IMR-90 (cell line): ENCODE measurements around the gene GNGT1. TPM values are rescaled to one million over a fixed set of nuclear protein-coding genes. Genes with fewer than 3 reads are reported as not detected.

Experiments used
- ATAC-seq: fragments of 200-7000 bp; cut with Tn5 transposase; 2 replicates; pipeline ENCODE4 v1.9.1; 2020; ENCODE audit warnings: low read depth, mild to moderate bottlenecking, moderate library complexity
- BruUV-seq: library from RNA; stranded (reverse); fragments of 400-500 nt; replicated peaks from 2 replicates; lab custom pipeline; 2021; lab: Mats Ljungman, UMichigan
- CTCF ChIA-PET: fragments of 300-600 bp; formaldehyde crosslinking; extraction: SDS; loops from one replicate; lab custom pipeline; 2021; ENCODE audit warnings: antibody characterized with exemption; lab: Yijun Ruan, JAX
- POLR2A ChIA-PET: fragments of 300-600 bp; sonication (Branson Sonifier 250); formaldehyde crosslinking; loops from one replicate; lab custom pipeline; 2022; ENCODE audit warnings: antibody characterized with exemption; ENCODE audit not compliant: unreplicated experiment; lab: Charles Lee
- DNase-seq: peaks from one replicate; pipeline ENCODE4 v3.0.0; 2013
- H2AFZ ChIP-seq: replicated peaks from 2 replicates; pipeline ENCODE3; 2013; ENCODE audit warnings: low read length, mild to moderate bottlenecking; ENCODE audit not compliant: poor library complexity
- H2AK5ac ChIP-seq: 2 replicates; pipeline ENCODE4 v1.6.1; 2013; ENCODE audit warnings: low read depth, low read length, inconsistent platforms
- H2AK9ac ChIP-seq: replicated peaks from 2 replicates; pipeline ENCODE3; 2013; ENCODE audit warnings: mild to moderate bottlenecking, low read depth, low read length, moderate library complexity; ENCODE audit not compliant: poor library complexity
- H2BK120ac ChIP-seq: 2 replicates; pipeline ENCODE4 v1.6.1; 2013; ENCODE audit warnings: low read depth, low read length, inconsistent platforms
- H2BK15ac ChIP-seq: 3 replicates; pipeline ENCODE4 v1.6.1; 2013; ENCODE audit warnings: low read depth, low read length, inconsistent platforms
- H2BK20ac ChIP-seq: 2 replicates; pipeline ENCODE4 v1.6.1; 2013; ENCODE audit warnings: low read depth, mild to moderate bottlenecking, inconsistent platforms, low read length, moderate library complexity
- H2BK5ac ChIP-seq: 2 replicates; pipeline ENCODE4 v1.6.1; 2013; ENCODE audit warnings: mild to moderate bottlenecking, low read depth, low read length, inconsistent platforms; ENCODE audit not compliant: poor library complexity, severe bottlenecking
- H3K14ac ChIP-seq: replicated peaks from 2 replicates; pipeline ENCODE4 v1.6.1; 2013; ENCODE audit warnings: low read depth, low read length, inconsistent platforms
- H3K18ac ChIP-seq: 2 replicates; pipeline ENCODE4 v1.6.1; 2013; ENCODE audit warnings: low read depth, low read length, control low read depth
- H3K23ac ChIP-seq: 2 replicates; pipeline ENCODE4 v1.6.1; 2013; ENCODE audit warnings: low read depth, low read length, inconsistent platforms
- H3K27ac ChIP-seq: 2 replicates; pipeline ENCODE4 v1.5.1; 2013; ENCODE audit warnings: mild to moderate bottlenecking, control low read depth, low read length; ENCODE audit not compliant: insufficient read depth
- H3K27me3 ChIP-seq: 2 replicates; pipeline ENCODE4 v1.6.1; 2013; ENCODE audit warnings: low read length; ENCODE audit not compliant: control insufficient read depth, insufficient read depth
- H3K36me3 ChIP-seq: 2 replicates; pipeline ENCODE4 v1.6.1; 2013; ENCODE audit warnings: low read length, mixed read lengths; ENCODE audit not compliant: control insufficient read depth, insufficient read depth
- H3K4ac ChIP-seq: 2 replicates; pipeline ENCODE4 v1.6.1; 2013; ENCODE audit warnings: low read depth, low read length, inconsistent platforms
- H3K4me1 ChIP-seq: 2 replicates; pipeline ENCODE4 v1.6.1; 2013; ENCODE audit warnings: low read length, mixed read lengths; ENCODE audit not compliant: control insufficient read depth, insufficient read depth
- H3K4me2 ChIP-seq: 2 replicates; pipeline ENCODE4 v1.6.1; 2013; ENCODE audit warnings: low read depth, mild to moderate bottlenecking, control low read depth, low read length, moderate library complexity
- H3K4me3 ChIP-seq: 2 replicates; pipeline ENCODE4 v1.5.1; 2013; ENCODE audit warnings: low read depth, mild to moderate bottlenecking, control low read depth, low read length, moderate library complexity; ENCODE audit not compliant: insufficient read depth
- H3K56ac ChIP-seq: 2 replicates; pipeline ENCODE4 v1.6.1; 2013; ENCODE audit warnings: low read length, inconsistent platforms; ENCODE audit not compliant: insufficient read depth; ENCODE audit errors: extremely low read depth
- H3K79me1 ChIP-seq, 2 experiments: 2 replicates each; pipeline ENCODE4 v1.6.1; 2013; ENCODE audit warnings: low read length in 2 of 2, inconsistent platforms in 1 of 2, low read depth in 1 of 2
- H3K9ac ChIP-seq: 2 replicates; pipeline ENCODE4 v1.6.1; 2013; ENCODE audit warnings: low read depth, low read length, control low read depth
- H3K9me1 ChIP-seq: 2 replicates; pipeline ENCODE4 v1.6.1; 2013; ENCODE audit warnings: low read length, inconsistent platforms; ENCODE audit not compliant: insufficient read depth
- H3K9me3 ChIP-seq: 2 replicates; pipeline ENCODE4 v1.6.1; 2013; ENCODE audit warnings: low read length; ENCODE audit not compliant: control insufficient read depth, insufficient read depth
- H4K20me1 ChIP-seq: 2 replicates; pipeline ENCODE4 v1.6.1; 2013; ENCODE audit warnings: low read length, inconsistent platforms; ENCODE audit not compliant: insufficient read depth
- H4K5ac ChIP-seq: 2 replicates; pipeline ENCODE4 v1.6.1; 2013; ENCODE audit warnings: mild to moderate bottlenecking, low read depth, low read length, control low read depth
- H4K8ac ChIP-seq, 2 experiments: 2 replicates each; pipeline ENCODE4 v1.6.1; 2013; ENCODE audit warnings: low read depth in 2 of 2, low read length in 2 of 2, control low read depth in 1 of 2, inconsistent platforms in 1 of 2
- H4K91ac ChIP-seq: 2 replicates; pipeline ENCODE4 v1.6.1; 2013; ENCODE audit warnings: low read depth, low read length, inconsistent platforms; ENCODE audit not compliant: insufficient read depth
- BHLHE40 ChIP-seq: fragments of 150-350 bp; IDR thresholded peaks from 2 replicates; pipeline ENCODE4 v1.6.1; 2016; ENCODE audit warnings: mild to moderate bottlenecking, low read depth, low read length
- CEBPB ChIP-seq: IDR thresholded peaks from 2 replicates; pipeline ENCODE4 v1.6.1; 2012; ENCODE audit warnings: low read depth, low read length, improper control_type of control experiment
- CHD1 ChIP-seq: IDR thresholded peaks from 2 replicates; pipeline ENCODE4 v1.6.1; 2012; ENCODE audit warnings: low read depth, low read length, improper control_type of control experiment
- CTCF ChIP-seq: conservative IDR thresholded peaks from 2 replicates; pipeline ENCODE4 v1.5.1; 2012; ENCODE audit warnings: mild to moderate bottlenecking, low read depth, low read length, improper control_type of control experiment
- FOS ChIP-seq: fragments of 150-350 bp; IDR thresholded peaks from 2 replicates; pipeline ENCODE4 v1.6.1; 2016; ENCODE audit warnings: low read depth, low read length
- MAFK ChIP-seq: IDR thresholded peaks from 2 replicates; pipeline ENCODE4 v1.6.1; 2012; ENCODE audit warnings: low read depth, low read length, improper control_type of control experiment
- MAZ ChIP-seq: IDR thresholded peaks from 2 replicates; pipeline ENCODE4 v1.6.1; 2012; ENCODE audit warnings: low read depth, mild to moderate bottlenecking, low read length, improper control_type of control experiment, moderate library complexity, borderline replicate concordance
- MXI1 ChIP-seq: IDR thresholded peaks from 2 replicates; pipeline ENCODE4 v1.6.1; 2012; ENCODE audit warnings: low read depth, mild to moderate bottlenecking, low read length, moderate library complexity, borderline replicate concordance
- RCOR1 ChIP-seq: IDR thresholded peaks from 2 replicates; pipeline ENCODE4 v1.6.1; 2012; ENCODE audit warnings: mild to moderate bottlenecking, low read length, improper control_type of control experiment; ENCODE audit not compliant: insufficient replicate concordance
- RFX5 ChIP-seq: IDR thresholded peaks from 2 replicates; pipeline ENCODE4 v1.8.0; 2012; ENCODE audit warnings: low read depth, mild to moderate bottlenecking, low read length, moderate library complexity
- SMC3 ChIP-seq: fragments of 150-350 bp; IDR thresholded peaks from 2 replicates; pipeline ENCODE4 v1.6.1; 2016; ENCODE audit warnings: low read depth, mild to moderate bottlenecking, antibody characterized with exemption, low read length, moderate library complexity
- USF2 ChIP-seq: fragments of 150-350 bp; IDR thresholded peaks from 2 replicates; pipeline ENCODE4 v1.6.1; 2017; ENCODE audit warnings: mild to moderate bottlenecking, antibody characterized with exemption, low read length, low read depth
- whole genome bisulfite sequencing, 2 experiments: methylation state at CpG; one replicate each; pipeline versions ENCODE4 v1.1.5 to v1.1.7; 2013; ENCODE audit warnings: missing lambda C conversion rate in 2 of 2; ENCODE audit not compliant: insufficient read length in 1 of 2; ENCODE audit errors: extremely low coverage in 2 of 2; 5-methylcytosine and 5-hydroxymethylcytosine counted together
- dilution Hi-C: fragments of 300-500 bp; cut with HindIII; formaldehyde crosslinking; loops from one replicate; pipeline ENCODE4 v1.14.3; 2018; ENCODE audit warnings: low sequenced_read_pairs; ENCODE audit not compliant: unreplicated experiment
- in situ Hi-C: fragments of 300-500 bp; cut with MboI; formaldehyde crosslinking; loops from 3 replicates; pipeline ENCODE4 v1.14.3; 2019; ENCODE audit warnings: low sequenced_read_pairs, inconsistent platforms, mixed read lengths
- intact Hi-C: fragments of 100-400 bp; cut with micrococcal nuclease; formaldehyde crosslinking; loops from 2 replicates; pipeline ENCODE4 v1.10.0; 2022
- polyA plus RNA-seq, 3 experiments: library from polyadenylated mRNA; depleted of rRNA; stranded (reverse); fragments of >200 nt; gene quantifications; 2 replicates each; pipeline ENCODE4 v1.2.3, GENCODE V29; 2012; ENCODE audit warnings: low replicate concordance in 1 of 3
- total RNA-seq: library from RNA; depleted of rRNA; stranded (reverse); fragments of >200 nt; gene quantifications from 2 replicates; pipeline ENCODE4 v1.2.3, GENCODE V29; 2012

Gene GNGT1
- total and polyA plus RNA-seq, 2 of the 4 experiments (the other 2 are of a cell fraction): not detected

GRCh38 chr7:93866886-93867285 is 39.5 kb upstream of the GNGT1 start:
- Histone ChIP-seq H2AFZ (no peak overlapping the region), H3K9ac (no peak overlapping the region), H4K91ac (no peak overlapping the region), H3K4me1 (no peaks in the 10 kb centered on the region), H2AK5ac (no peak overlapping the region), H2BK20ac (no peak overlapping the region), H4K20me1 (no peaks in the 10 kb centered on the region), H3K4ac (no peak overlapping the region), H2AK9ac (no peak overlapping the region), H3K4me3 (no peak overlapping the region), H3K36me3 (no peaks in the 10 kb centered on the region), H3K27me3 (no peaks in the 10 kb centered on the region), H4K5ac (no peak overlapping the region), H2BK5ac (no peak overlapping the region), H3K9me1 (no peaks in the 10 kb centered on the region), H2BK120ac (no peak overlapping the region), H3K4me2 (no peak overlapping the region), H3K27ac (no peak overlapping the region), H3K23ac (no peak overlapping the region), H3K79me1 (no peaks in the 10 kb centered on the region), H3K18ac (no peak overlapping the region), H2BK15ac (no peak overlapping the region), H3K9me3 (no peaks in the 10 kb centered on the region), H3K56ac (no peak overlapping the region), H4K8ac (no peak overlapping the region), H3K14ac (no peak overlapping the region)
- no CpG with 5 or more reads among the region's 3 CpGs for whole genome bisulfite sequencing, 2 experiments
- no peak for DNase-seq
- intact Hi-C loops: no loop called here
- ChIA-PET POLR2A (no interaction called here), CTCF (no interaction called here)
- in situ Hi-C loops: no loop called here
- dilution Hi-C loops: no loop called here
- no TSS peak for BruUV-seq
- no peak for TF ChIP-seq CEBPB
- TF ChIP-seq SMC3: no peak
- no peak for TF ChIP-seq MAFK
- no peak for TF ChIP-seq USF2
- TF ChIP-seq MXI1: no peak
- no peak for TF ChIP-seq MAZ
- TF ChIP-seq RFX5: no peak
- no peak for TF ChIP-seq CHD1
- TF ChIP-seq CTCF: no peak
- no peak for TF ChIP-seq BHLHE40
- no peak for TF ChIP-seq RCOR1
- no peak for TF ChIP-seq FOS
- ATAC-seq: no peak
